ENCODE results near the gene OTOF. TPM values are rescaled to one million over a fixed set of nuclear protein-coding genes. Genes with fewer than 3 reads are reported as not detected.

OTOF gene
- polyA plus RNA-seq, 1 of the 3 experiments (the other 2 are of a cell fraction) = not detected

GRCh38 chr2:26435106-26435505 lies 42.8 kb downstream of the OTOF start (continued):
- no peak for TF ChIP-seq PBX3 (IDR thresholded peaks at IDR 0.05)
- TF ChIP-seq FOXM1 (IDR thresholded peaks at IDR 0.05; ENCODE audit: low read depth) = no peak
- TF ChIP-seq EZH2phosphoT487 (IDR thresholded peaks at IDR 0.05; ENCODE audit: borderline replicate concordance, low read depth) = no peak
- TF ChIP-seq EP300 (IDR thresholded peaks at IDR 0.05; ENCODE audit: borderline replicate concordance in 1 of 2, low read depth in 1 of 2, low read length in 1 of 2) = no peak

GRCh38 chr2:26432859-26433258 lies 45.1 kb downstream of the OTOF start:
- Histone ChIP-seq H3K27me3 (ENCODE audit: insufficient read depth) (no peaks in the 10 kb centered on the region), H3K4me1 (ENCODE audit: control insufficient read depth in 1 of 2, insufficient read depth in 2 of 2, low read depth in 1 of 2, low read length in 1 of 2) (no peaks in the 10 kb centered on the region; a peak in 2 of 4 replicates), H3K27ac (ENCODE audit: low read depth in 2 of 2, low read length in 1 of 2) (peak overlapping the region in 1 of 2 experiments; percentile 18; a peak in 1 of 4 replicates), H3K9ac (no peak overlapping the region), H3K36me3 (replicated peaks in 1 of 2; ENCODE audit: control insufficient read depth in 1 of 2, insufficient read depth in 2 of 2, low read length in 1 of 2) (no peaks in the 10 kb centered on the region), H3F3A (replicated peaks; ENCODE audit: insufficient read depth) (no peaks in the 10 kb centered on the region), H4K20me1 (ENCODE audit: insufficient read depth) (no peaks in the 10 kb centered on the region), H3K79me2 (ENCODE audit: insufficient read depth) (no peaks in the 10 kb centered on the region), H2AFZ (ENCODE audit: low read depth) (no peak overlapping the region), H3K9me3 (no peaks in the 10 kb centered on the region), H3K4me2 (no peak overlapping the region), H3K4me3 (ENCODE audit: low read depth in 2 of 2, low read length in 1 of 2) (no peak overlapping the region), H3K9me2 (no peaks in the 10 kb centered on the region)
- TF ChIP-seq PBX3 (IDR thresholded peaks at IDR 0.05) (no peak), FOXJ3 (CRISPR knock-in tag; IDR thresholded peaks at IDR 0.05) (no peak), EP300 (IDR thresholded peaks at IDR 0.05; ENCODE audit: borderline replicate concordance in 1 of 2, low read depth in 1 of 2, low read length in 1 of 2) (no peak), RXRA (IDR thresholded peaks at IDR 0.05; ENCODE audit: borderline replicate concordance, low read depth) (no peak), TEAD4 (IDR thresholded peaks at IDR 0.05; ENCODE audit: borderline replicate concordance, insufficient read depth) (no peak), MXI1 (IDR thresholded peaks at IDR 0.05; ENCODE audit: low read depth, low read length) (no peak), GABPA (IDR thresholded peaks at IDR 0.05; ENCODE audit: low read depth) (no peak), MEF2A (IDR thresholded peaks at IDR 0.05; ENCODE audit: borderline replicate concordance, low read depth) (no peak), IRF3 (IDR thresholded peaks at IDR 0.05; ENCODE audit: low read depth, low read length) (no peak), REST (IDR thresholded peaks at IDR 0.05; ENCODE audit: low read depth, low read length) (no peak), SMC3 (IDR thresholded peaks at IDR 0.05; ENCODE audit: low read depth, low read length) (no peak), TCF12 (IDR thresholded peaks at IDR 0.05) (no peak), YY1 (IDR thresholded peaks at IDR 0.05; ENCODE audit: low read depth) (no peak), GATA2 (CRISPR knock-in tag; IDR thresholded peaks at IDR 0.05) (no peak)
- CTCF ChIA-PET = interaction anchor here (0.7 to 1.6 kb wide), 7 partner anchors 15 to 106 kb away, joined by 3 to 7 read pairs (median 3); no protein-coding TSS in a partner anchor
- no peak for DNase-seq
- 25% methylated on average over 2 of the region's 2 CpGs for WGBS (ENCODE audit: low lambda C conversion rate)
- POLR2A ChIA-PET = interaction anchor here (0.7 kb wide), 1 partner anchor 88 kb away, joined by 3 read pairs; no protein-coding TSS in a partner anchor

Data from SK-N-SH (cell line).